ENCODE measurements around the gene GCNT4. TPM values are rescaled to one million over a fixed set of nuclear protein-coding genes. Genes with fewer than 3 reads are reported as not detected.

Gene GCNT4
- total RNA-seq, 4 donors from 2014 or later: 1.1 to 12.5 (median 2.7) TPM

DNA sequence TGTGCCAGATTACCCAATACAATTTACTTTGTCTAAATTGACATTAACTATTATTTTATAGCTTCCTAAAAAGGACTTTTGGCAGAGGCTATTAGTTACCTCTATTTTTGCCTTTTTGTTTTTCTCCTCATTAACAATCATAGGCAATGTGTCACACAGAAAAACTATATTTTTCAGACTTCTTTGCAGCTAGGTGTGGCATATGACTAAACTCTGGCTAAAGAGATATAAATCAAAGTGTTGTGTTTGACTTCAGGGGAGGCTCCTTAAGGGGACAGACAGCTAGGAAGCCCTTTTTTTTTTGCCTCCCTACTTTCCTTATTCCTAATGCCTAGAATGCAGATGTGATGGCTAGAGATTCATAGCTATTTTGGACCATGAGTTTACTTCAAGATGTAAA is 19.7 kb upstream of the GCNT4 start:
- Histone ChIP-seq H3K4me1 (no peaks in the 10 kb centered on the region), H3K36me3 (no peaks in the 10 kb centered on the region), H3K27ac (no peak overlapping the region), H3K4me3 (no peak overlapping the region), H3K27me3 (no peaks in the 10 kb centered on the region), H3K9me3 (no peaks in the 10 kb centered on the region)
- in situ Hi-C loops (cut with MboI; ENCODE audit: low pct_ligation_motif_present in 1 of 4, low pct_unique_long_range_greater_than_20kb in 1 of 4, low sequenced_read_pairs in 3 of 4): no loop called here
- no peak for DNase-seq
- intact Hi-C loops (cut with DNase I; ENCODE audit: low total_unique reads): no loop called here
- no peak for TF ChIP-seq POLR2AphosphoS5 (IDR thresholded peaks at IDR 0.05)
- TF ChIP-seq EP300 (IDR thresholded peaks at IDR 0.05; ENCODE audit: low read depth): no peak
- TF ChIP-seq POLR2A (IDR thresholded peaks at IDR 0.05): no peak
- TF ChIP-seq, protein P1, sequence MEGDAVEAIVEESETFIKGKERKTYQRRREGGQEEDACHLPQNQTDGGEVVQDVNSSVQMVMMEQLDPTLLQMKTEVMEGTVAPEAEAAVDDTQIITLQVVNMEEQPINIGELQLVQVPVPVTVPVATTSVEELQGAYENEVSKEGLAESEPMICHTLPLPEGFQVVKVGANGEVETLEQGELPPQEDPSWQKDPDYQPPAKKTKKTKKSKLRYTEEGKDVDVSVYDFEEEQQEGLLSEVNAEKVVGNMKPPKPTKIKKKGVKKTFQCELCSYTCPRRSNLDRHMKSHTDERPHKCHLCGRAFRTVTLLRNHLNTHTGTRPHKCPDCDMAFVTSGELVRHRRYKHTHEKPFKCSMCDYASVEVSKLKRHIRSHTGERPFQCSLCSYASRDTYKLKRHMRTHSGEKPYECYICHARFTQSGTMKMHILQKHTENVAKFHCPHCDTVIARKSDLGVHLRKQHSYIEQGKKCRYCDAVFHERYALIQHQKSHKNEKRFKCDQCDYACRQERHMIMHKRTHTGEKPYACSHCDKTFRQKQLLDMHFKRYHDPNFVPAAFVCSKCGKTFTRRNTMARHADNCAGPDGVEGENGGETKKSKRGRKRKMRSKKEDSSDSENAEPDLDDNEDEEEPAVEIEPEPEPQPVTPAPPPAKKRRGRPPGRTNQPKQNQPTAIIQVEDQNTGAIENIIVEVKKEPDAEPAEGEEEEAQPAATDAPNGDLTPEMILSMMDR (IDR thresholded peaks at IDR 0.05): no peak

DNA sequence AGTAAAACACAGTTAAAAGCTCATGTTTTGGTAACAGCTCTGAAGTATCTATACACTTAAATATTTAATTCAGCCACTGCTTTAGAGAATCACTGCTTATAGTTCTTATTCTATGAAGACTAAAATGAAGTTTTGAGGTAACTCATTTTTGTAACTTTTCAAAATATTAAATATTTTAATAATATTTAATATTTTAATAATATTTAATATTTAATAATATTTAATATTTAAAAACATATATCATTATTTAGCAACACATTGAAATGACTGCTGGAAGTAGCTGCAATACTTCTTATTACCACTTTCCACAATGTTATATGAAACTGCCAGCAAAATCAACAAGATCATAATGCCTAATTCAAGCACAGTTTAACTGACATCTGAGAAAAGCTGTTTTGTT is 18.7 kb upstream of the GCNT4 start:
- TF ChIP-seq POLR2AphosphoS5 (IDR thresholded peaks at IDR 0.05): no peak
- TF ChIP-seq EP300 (IDR thresholded peaks at IDR 0.05; ENCODE audit: low read depth): no peak
- TF ChIP-seq, protein P1 (IDR thresholded peaks at IDR 0.05): no peak
- no peak for TF ChIP-seq POLR2A (IDR thresholded peaks at IDR 0.05)

DNA sequence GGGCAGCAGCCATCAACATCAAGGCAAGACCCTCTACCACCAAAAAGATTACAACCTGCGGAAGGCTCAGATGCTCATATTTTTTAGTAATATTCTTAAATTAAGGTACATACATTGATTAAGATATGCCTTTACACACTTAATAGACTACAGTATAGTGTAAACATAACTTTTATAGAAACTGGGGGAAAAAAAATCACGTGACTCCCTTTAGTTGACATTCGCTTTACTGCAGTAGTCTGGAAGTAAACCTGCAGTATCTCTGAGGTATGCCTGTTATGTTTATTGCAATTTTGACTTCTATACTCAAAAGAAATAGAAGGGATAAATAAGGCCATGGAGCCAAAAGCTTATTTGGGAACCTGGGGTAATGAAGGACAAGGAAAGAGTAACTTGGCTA is 15.1 kb upstream of the GCNT4 start:
- in situ Hi-C loops (cut with MboI; ENCODE audit: low pct_ligation_motif_present in 1 of 4, low pct_unique_long_range_greater_than_20kb in 1 of 4, low sequenced_read_pairs in 3 of 4): no loop called here
- no peaks in the 10 kb centered on the region for H3K4me1 ChIP-seq
- no peaks in the 10 kb centered on the region for H3K27me3 ChIP-seq
- no peak overlapping the region for H3K27ac ChIP-seq
- WGBS, 2 donors (ENCODE audit: low coverage in 1 of 2): 87 to 98% methylated on average over 3 of the region's 3 CpGs
- H3K36me3 ChIP-seq: no peaks in the 10 kb centered on the region
- DNase-seq: no peak
- no peaks in the 10 kb centered on the region for H3K9me3 ChIP-seq
- TF ChIP-seq POLR2AphosphoS5 (IDR thresholded peaks at IDR 0.05) (no peak), EP300 (IDR thresholded peaks at IDR 0.05; ENCODE audit: low read depth) (no peak), POLR2A (IDR thresholded peaks at IDR 0.05) (no peak)
- TF ChIP-seq, protein P1 (IDR thresholded peaks at IDR 0.05): no peak
- H3K4me3 ChIP-seq: no peak overlapping the region
- intact Hi-C loops (cut with DNase I; ENCODE audit: low total_unique reads): no loop called here

More for the DNA sequence above, 18.7 kb upstream of the GCNT4 start:
- Histone ChIP-seq H3K9me3 (no peaks in the 10 kb centered on the region), H3K36me3 (no peaks in the 10 kb centered on the region), H3K27ac (no peak overlapping the region), H3K4me3 (no peak overlapping the region), H3K27me3 (no peaks in the 10 kb centered on the region), H3K4me1 (no peaks in the 10 kb centered on the region)
- in situ Hi-C loops (cut with MboI; ENCODE audit: low pct_ligation_motif_present in 1 of 4, low pct_unique_long_range_greater_than_20kb in 1 of 4, low sequenced_read_pairs in 3 of 4) (no loop called here), intact Hi-C loops (cut with DNase I; ENCODE audit: low total_unique reads) (no loop called here)
- no peak for DNase-seq

DNA sequence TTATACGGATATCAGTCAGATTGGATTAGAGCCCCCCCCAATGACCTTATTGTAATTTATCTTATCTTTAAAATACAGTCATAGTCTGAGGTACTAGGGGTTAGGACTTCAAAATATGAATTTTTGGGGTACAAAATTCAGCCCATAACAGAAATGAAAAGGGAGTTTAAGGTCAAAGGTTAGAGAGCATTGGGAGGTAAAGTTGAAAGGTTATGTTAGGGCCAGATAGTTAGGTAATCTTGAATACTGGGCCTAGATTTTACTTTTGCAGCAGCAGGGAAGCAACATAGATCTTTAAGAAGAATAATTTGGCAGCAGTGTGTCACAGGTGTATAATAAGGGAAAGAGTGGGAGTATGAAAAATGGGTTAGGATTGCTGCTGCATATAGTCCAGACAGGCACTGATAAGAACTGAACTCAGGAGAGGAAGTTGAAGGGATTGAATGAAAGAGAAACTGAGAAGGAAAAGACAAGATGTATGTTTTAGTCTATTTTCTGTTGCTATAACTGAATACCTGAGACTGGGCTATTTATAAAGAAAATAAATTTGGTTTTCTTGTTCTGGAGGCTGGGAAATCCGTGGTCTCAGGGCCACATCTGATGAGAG is 10.7 kb upstream of the GCNT4 start:
- no peak for TF ChIP-seq EP300 (IDR thresholded peaks at IDR 0.05; ENCODE audit: low read depth)
- TF ChIP-seq POLR2AphosphoS5 (IDR thresholded peaks at IDR 0.05): no peak
- TF ChIP-seq, protein P1 (IDR thresholded peaks at IDR 0.05): no peak
- TF ChIP-seq POLR2A (IDR thresholded peaks at IDR 0.05): no peak
- H3K27ac ChIP-seq: no peak overlapping the region
- H3K36me3 ChIP-seq: no peaks in the 10 kb centered on the region
- intact Hi-C loops (cut with DNase I; ENCODE audit: low total_unique reads): no loop called here
- 82 to 85% methylated on average over 2 of the region's 2 CpGs for WGBS, 2 donors (ENCODE audit: low coverage in 1 of 2)
- no peak overlapping the region for H3K4me3 ChIP-seq
- no peaks in the 10 kb centered on the region for H3K9me3 ChIP-seq
- no peak for DNase-seq
- no peaks in the 10 kb centered on the region for H3K4me1 ChIP-seq
- H3K27me3 ChIP-seq: no peaks in the 10 kb centered on the region
- in situ Hi-C loops (cut with MboI; ENCODE audit: low pct_ligation_motif_present in 1 of 4, low pct_unique_long_range_greater_than_20kb in 1 of 4, low sequenced_read_pairs in 3 of 4): no loop called here

Data from transverse colon (tissue), 4 donors.